Stimulated activated naive CD4-positive, alpha-beta T cell (primary cell): ENCODE measurements around the gene TSHR.
"Not testable (repeated sequence)": the region's sequence is repeated elsewhere in the genome, so short reads cannot be mapped to it uniquely, and the experiment has no call there.

Experiments
- DNase-seq, 6 experiments: peaks; one replicate each; lab custom pipeline; 2025; lab: John Stamatoyannopoulos, UW

TSHR gene

GRCh38 chr14:80951491-80951890 is 3.9 kb upstream of the TSHR start:
- no peak for DNase-seq

- DNase-seq: not testable (repeated sequence)
Measured at GRCh38 chr14:80953211-80953610, 2.2 kb upstream of the TSHR start.

DNA sequence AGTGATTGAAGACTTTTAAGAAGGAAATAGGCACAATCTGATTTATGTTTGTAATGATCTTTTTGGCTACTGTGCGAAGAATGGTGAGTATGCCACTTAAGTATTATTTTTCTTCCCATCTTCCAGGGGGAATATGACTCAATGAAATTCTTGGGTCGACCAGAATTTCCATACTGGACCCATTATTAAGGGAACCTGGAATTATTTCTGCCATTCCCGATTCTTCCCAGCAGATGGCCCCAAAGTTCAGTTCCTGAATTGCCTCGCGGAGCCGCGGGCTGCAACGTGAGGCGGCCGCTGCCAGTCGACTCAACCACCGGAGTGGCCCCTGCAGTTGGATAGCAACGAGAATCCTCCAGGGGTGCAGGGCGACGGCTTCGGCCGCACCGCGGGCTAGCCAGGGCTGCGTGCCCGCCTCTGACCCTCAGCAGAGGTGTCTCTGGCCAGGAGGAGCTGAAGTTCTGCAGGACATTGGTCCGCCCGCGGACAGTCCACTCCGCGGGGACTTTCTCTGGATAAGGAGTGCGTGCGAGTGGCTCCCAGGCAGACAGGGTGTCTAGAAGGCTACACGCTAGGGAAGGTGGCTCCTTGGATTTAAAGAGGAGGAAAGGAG is 628 bp upstream of the TSHR start:
- peak; percentile 34 to 75 (median 52) for DNase-seq

GRCh38 chr14:80956102-80956501 is 681 bp downstream of the TSHR start:
- DNase-seq: no peak

GRCh38 chr14:80956922-80957321 is 1.5 kb downstream of the TSHR start:
- DNase-seq: no peak

- DNase-seq: no peak
Measured at GRCh38 chr14:80957613-80958012, 2.2 kb downstream of the TSHR start.

- DNase-seq: no peak
Measured at GRCh38 chr14:80958226-80958625, 2.8 kb downstream of the TSHR start.

GRCh38 chr14:80958939-80959338 is 3.5 kb downstream of the TSHR start:
- peak in 1 of 6 experiments; percentile 30 for DNase-seq

DNA sequence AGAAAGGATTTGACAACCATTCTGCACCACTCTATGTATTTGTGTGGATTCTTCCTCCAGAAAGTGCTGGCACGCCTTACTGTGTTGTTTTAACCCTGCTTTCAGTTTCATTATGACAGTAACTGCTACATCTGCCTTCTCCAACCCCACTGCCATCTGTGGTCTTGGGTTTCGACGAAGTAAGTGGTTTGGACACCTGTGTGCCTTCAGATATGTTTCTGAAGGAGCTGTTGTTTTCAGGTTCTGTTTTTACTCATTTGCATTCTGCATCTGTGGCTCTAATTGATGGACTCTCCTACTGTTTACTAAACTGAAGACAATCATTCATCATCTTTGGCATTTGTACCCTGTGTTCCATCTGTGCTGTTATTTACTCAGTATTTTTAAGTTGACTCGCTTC is 4.1 kb downstream of the TSHR start:
- DNase-seq: peak in 3 of 6 experiments; percentile 32 to 48 (median 43)

GRCh38 chr14:80965037-80965436 is 9.6 kb downstream of the TSHR start:
- DNase-seq: no peak

DNA sequence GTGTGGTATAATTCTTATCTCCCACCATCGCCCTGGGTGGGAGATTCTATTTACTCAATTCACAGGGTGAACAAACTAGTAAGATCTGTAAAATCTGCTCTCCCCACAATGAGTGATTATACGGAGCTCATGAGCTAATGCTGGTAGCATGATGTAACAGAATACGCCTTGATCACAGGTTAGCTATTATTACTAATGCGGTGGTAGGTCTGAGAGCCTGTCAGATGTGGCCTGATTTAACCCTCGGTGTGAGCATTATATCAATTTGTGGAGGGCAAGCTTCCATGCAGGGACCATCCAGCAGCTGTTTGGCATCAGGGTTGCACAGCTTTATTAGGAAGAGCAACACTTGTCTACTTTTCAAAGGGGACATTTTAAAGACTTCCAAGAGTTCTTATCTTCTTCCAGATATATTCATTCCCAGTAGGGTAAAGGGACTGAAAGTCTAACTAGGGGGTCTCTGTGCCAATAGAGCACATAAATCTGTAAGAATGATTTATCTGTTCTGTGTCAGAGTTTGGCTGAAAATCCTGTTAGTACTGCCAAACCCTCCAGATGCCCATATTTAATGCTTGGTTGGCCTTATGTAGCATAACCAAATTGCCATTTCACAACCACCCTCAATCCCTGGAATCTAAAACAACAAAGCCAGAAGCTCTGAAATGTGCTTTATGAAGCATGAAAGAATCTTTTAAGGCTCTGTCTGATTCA is 18.7 kb downstream of the TSHR start:
- DNase-seq: no peak

DNA sequence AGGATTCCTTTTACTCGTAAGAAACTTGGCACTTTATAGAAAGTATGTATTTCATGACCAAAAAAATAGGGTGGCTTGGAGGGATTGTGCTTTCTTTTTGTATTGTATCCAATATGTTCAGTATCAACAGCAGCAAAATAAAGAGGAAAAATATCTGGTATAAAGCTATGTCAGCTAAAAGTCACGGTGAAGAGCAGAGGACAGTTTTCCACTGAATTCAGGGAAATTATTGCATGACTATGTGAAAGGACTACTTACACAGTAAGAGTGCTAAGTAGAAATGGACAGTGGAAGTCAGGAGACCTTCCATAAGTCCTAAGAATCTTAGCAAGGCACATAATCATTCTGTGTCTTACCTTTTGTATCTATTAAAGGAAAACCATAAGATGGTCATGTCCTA is 19.3 kb downstream of the TSHR start:
- DNase-seq: no peak

GRCh38 chr14:80977221-80977620 is 21.8 kb downstream of the TSHR start:
- DNase-seq: no peak

GRCh38 chr14:80978403-80978802 is 23.0 kb downstream of the TSHR start:
- DNase-seq: no peak

- DNase-seq: no peak
Measured at GRCh38 chr14:80979951-80980350, 24.5 kb downstream of the TSHR start.

- no peak for DNase-seq
Measured at GRCh38 chr14:80981156-80981555, 25.7 kb downstream of the TSHR start.

- no peak for DNase-seq
Measured at GRCh38 chr14:80981673-80982072, 26.3 kb downstream of the TSHR start.

- no peak for DNase-seq
Measured at GRCh38 chr14:80982711-80983110, 27.3 kb downstream of the TSHR start.

DNA sequence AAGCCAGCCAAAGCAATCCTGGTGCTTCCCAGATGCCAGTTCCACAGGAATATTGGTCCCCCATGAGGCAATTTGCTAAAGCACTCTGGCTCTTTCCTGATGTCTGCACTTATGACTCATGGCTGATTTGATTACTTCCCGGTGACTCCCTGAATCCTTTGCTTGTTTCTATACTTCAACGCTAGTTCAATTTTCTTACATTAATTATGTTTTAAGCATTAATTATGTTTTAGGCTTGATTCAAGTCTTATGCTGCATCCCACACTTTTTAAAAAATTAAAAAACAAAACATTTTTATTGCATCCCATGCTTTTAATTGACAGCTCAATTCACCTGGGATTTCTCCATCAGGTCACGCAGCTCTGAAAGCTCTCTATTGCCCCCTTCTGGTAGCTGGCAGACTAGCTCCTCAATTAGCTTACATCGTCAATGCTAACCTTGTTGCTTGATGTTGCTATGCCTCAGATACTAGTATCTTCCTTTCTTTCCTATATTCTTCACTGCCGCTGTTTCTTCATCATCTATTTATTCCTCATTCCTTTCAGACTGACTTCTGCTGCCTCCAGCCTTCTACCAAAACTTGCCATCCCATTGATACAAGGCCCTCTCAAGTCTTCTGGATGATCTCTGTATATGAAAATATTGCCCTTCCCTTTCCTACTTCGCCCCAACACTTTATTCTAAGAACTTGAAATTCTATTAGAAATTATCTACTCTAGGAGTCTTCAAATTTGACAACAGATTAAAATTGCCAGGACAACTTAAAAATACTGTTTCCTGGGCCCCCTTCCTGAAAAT is 32.0 kb downstream of the TSHR start:
- peak; percentile 3 to 75 (median 42) for DNase-seq

GRCh38 chr14:80988192-80988591 is 32.8 kb downstream of the TSHR start:
- DNase-seq: no peak

DNA sequence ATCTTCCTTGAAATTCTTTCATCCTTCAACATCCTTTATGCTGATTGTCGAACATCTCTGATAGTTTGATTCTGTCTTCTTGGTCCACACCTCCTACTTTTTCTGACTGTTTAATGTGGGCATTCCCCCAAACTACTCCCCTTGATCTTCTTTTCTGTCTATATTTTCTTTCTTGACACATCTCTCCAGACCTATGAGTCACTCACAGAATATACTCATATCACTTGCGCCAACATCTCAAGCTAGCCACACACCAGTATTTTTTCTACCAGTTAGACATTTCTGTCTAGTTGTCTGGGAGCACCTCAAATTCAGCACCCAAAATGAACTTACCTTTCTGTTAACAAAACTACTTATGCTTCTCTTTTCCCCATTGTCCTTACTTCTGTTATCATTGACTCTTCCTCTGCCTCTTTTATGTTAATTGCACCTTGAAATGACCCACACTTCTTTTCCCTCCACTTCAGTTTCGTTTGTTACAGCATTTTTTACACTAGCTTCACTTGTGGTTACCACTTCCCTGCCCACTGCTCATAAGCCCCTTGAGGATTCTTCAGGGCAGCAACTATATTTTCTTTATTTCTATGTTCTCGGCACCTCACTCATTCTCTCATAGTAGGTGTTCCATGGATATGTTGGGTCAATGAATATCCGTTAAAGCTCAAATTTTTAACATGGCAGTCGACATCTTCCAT is 33.5 kb downstream of the TSHR start:
- no peak for DNase-seq

- DNase-seq: no peak
Measured at GRCh38 chr14:80992580-80992979, 37.2 kb downstream of the TSHR start.
